Retinal pigment epithelial cell (primary cell): Measurements from ENCODE around the gene LILRB2.

ENCODE experiments used
- DNase-seq: peaks from one replicate; pipeline ENCODE4 v3.0.0-alpha.2; 2010; ENCODE audit warnings: low read depth
- H3K4me3 ChIP-seq: 2 replicates; pipeline ENCODE4 v1.5.1; 2011; ENCODE audit warnings: mild to moderate bottlenecking, low read length, control low read depth, moderate library complexity
- TF ChIP-seq, protein P1 (sequence below): conservative IDR thresholded peaks from 2 replicates; pipeline ENCODE4 v1.5.1; 2011; ENCODE audit warnings: low read depth, low read length, control low read depth, inconsistent platforms

Gene LILRB2

DNA sequence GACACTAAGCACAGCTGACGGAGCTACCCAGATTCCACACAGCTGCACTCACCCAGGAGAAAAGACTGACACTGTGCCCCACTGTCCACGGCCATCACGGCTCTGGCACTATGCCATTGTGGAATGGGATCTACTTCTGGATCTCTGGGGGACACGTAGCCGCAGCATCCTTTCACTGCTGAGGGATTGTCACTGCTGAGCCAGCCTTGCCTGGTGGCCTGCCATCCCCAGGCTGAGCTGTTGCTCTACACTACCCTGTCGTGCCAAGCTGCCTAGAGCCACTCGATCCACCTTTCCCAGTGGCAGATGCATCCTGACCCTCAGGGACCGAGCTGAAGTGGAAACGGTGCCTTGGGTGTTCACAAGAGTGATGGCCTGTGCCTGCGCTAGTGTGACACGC lies 18.8 kb downstream of the LILRB2 start:
- no peak overlapping the region for H3K4me3 ChIP-seq
- TF ChIP-seq, protein P1, sequence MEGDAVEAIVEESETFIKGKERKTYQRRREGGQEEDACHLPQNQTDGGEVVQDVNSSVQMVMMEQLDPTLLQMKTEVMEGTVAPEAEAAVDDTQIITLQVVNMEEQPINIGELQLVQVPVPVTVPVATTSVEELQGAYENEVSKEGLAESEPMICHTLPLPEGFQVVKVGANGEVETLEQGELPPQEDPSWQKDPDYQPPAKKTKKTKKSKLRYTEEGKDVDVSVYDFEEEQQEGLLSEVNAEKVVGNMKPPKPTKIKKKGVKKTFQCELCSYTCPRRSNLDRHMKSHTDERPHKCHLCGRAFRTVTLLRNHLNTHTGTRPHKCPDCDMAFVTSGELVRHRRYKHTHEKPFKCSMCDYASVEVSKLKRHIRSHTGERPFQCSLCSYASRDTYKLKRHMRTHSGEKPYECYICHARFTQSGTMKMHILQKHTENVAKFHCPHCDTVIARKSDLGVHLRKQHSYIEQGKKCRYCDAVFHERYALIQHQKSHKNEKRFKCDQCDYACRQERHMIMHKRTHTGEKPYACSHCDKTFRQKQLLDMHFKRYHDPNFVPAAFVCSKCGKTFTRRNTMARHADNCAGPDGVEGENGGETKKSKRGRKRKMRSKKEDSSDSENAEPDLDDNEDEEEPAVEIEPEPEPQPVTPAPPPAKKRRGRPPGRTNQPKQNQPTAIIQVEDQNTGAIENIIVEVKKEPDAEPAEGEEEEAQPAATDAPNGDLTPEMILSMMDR: no peak
- DNase-seq: no peak

DNA sequence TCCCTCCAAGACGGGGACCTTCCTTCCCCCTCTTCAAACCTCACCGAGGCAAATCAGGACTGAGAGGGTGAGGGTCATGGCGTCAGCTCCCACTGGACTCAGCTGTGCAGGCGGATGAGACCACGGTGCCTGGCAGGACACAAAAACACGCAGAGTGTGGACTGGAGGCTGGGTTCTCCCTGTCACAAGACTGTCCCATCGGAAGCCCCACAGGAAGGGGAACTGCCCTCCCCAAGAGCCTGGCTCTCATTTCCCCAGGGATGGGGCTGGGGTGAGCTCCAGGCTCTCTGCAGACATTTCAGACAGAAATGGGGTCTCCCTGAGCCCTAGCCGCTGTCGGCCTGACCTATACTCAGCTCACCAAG lies 23.8 kb downstream of the LILRB2 start, which contains the start of gene LILRB5:
Gene LILRB5 (minus strand): TSS at position 158 of the 365 bp plus-strand sequence. CDS start 80 bp downstream, at position 78.
- TF ChIP-seq, protein P1: no peak
- DNase-seq: no peak
- no peak within 1 kb of the TSS for H3K4me3 ChIP-seq

DNA sequence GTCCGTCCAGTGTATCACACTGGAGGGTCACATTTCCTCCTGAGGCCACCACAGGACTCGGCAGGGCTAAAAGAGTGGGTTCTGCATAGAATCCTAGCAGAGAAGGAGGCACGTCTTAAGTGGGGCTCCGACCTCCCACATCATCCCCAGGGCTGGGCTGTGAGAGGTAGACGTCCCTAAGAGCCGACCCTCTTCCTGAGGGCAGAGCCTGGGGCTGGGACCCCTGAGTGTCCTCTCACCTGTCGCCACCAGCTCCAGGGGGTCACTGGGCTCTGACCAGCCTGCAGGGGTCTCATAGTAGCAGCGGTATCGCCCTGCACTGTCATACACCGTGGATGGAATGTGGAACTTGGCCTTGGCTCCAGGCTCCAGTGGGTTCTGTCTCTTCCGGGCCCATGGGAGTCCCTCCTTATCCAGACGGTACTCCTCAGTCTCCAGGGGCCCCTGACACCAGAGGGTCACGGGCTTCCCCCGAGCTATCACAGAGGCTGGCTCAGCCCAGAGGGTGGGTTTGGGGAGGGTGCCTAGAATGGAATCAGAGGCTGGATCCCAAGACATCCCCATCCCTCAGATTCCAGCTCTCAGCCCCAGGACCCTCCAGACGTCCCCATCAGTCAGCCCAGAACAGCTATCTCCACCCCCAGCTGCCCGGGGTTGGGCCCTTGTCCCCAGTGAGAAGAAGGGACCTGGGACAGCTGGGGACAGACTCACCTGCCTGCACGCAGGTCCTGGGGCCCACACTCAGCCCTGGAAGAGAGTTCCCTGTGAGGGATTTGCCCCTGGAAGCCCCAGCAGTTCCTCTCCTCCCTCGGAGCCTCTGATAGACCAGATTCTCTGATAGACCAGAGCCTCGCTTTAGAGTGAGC lies 24.4 kb downstream of the LILRB2 start:
- DNase-seq: no peak
- TF ChIP-seq, protein P1: no peak
- no peak overlapping the region for H3K4me3 ChIP-seq

DNA sequence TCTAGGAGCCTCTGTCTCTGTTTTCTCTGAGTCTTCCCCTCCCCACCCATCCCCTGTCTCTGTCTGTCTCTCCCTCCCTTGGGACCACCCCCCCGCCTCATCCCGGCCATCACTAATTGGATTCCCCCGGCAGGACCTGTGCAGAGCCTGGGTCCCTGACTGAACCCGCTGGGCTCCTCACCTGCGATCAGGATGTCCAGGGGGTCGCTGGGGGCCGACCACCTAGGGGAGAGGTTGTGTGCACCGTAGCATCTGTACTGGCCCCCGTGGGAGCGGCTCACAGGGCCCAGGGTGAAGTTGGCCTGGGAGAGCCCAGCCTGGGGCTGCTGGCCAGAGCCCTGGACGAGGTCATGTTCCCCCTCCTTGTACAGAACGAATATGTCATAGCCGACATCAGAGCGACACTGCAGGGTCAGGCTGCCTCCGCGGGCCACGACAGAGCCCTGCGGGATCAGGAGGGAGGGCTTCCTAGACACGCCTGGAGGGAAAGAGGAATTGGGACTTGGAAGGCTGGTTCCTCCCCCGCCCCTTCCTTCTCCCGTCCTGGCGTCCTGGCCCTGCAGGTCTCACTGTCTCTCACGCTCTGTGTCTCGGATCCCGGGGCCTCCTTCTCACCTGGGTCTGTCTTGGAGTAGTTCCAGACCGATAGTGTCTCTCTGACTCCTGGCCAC lies 25.7 kb downstream of the LILRB2 start:
- TF ChIP-seq, protein P1: no peak
- DNase-seq: no peak
- no peak overlapping the region for H3K4me3 ChIP-seq

DNA sequence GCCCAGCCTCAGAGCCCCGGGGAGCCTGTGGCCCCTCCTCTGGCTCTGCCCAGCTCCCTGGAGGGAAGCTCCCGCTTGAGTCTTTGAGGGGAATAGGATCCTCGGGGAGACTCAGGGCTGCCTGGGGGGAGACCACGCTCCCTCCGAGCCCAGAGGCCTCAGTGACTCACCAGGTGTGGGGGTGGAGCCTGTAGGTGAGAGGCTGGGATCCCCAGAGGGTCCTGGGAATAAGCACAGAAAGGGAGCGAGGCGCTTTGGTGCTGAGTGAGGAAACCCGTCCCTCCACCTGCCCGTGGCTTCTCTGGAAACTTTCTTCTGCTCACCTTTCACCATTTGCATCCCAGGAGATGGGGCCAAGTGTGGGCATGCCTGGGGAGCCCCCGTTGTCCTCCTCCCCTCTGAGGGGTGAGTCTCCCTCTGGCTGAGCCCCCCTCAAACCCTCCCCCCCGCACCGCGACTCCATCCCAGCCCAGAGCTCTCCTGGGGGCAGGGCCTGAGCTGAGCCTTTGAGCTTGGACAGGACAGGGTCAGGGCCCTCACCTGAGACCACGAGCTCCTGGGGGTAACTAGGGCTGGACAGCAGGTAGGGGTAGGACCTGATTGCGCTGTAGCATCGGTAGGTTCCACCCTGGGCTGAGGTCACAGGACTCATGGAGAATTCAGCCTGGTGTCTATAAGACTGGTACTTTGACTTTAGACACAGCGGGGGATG lies 26.6 kb downstream of the LILRB2 start:
- no peak overlapping the region for H3K4me3 ChIP-seq
- no peak for DNase-seq
- TF ChIP-seq, protein P1: no peak

DNA sequence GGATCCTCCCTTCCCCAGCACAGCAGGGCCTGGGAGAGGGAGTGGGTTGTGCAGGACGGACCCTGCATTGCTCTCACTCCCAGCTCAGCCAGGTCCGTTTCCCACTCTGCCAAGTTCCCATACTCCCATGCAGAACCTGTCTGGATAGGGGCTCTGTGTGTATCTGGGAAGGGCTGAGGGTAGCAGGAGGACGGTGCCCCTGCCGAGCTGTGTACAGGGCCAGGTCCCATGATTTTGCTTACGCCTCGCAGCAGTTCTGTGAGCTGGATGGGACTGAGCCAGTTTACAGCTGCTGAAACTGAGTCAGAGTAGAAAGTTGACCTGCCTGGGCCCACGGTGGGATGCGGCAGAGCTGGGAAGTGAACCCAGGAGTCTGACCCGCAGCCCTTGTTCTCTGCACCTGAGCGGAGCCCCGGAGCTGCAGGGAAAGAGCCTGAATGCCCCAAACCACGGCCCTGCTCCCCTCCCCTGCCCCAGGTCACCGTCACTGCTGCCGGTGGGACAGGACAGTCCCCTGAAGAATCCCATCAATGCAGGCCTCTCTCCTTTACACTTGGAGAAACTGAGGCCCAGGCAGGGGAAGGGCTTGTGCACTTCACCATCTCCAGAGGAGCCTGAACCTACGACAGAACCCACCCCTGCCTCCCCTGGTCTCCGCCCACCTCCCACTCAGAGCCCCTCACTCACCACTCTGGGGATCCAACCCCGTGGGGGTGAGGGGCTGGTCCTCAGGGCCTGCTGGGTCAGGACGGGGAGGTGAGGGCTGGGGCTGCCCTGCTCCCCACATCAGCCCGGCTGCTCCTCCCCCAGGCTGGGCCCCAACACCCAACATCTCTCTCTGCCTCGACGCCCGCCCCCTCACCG lies 27.3 kb downstream of the LILRB2 start:
- TF ChIP-seq, protein P1: no peak
- DNase-seq: no peak
- H3K4me3 ChIP-seq: no peak overlapping the region
